Measurements from ENCODE around the gene THSD4.

GRCh38 chr15:71364117-71364584, 248.9 kb downstream of the THSD4 start:
- TF ChIP-seq, protein P1, sequence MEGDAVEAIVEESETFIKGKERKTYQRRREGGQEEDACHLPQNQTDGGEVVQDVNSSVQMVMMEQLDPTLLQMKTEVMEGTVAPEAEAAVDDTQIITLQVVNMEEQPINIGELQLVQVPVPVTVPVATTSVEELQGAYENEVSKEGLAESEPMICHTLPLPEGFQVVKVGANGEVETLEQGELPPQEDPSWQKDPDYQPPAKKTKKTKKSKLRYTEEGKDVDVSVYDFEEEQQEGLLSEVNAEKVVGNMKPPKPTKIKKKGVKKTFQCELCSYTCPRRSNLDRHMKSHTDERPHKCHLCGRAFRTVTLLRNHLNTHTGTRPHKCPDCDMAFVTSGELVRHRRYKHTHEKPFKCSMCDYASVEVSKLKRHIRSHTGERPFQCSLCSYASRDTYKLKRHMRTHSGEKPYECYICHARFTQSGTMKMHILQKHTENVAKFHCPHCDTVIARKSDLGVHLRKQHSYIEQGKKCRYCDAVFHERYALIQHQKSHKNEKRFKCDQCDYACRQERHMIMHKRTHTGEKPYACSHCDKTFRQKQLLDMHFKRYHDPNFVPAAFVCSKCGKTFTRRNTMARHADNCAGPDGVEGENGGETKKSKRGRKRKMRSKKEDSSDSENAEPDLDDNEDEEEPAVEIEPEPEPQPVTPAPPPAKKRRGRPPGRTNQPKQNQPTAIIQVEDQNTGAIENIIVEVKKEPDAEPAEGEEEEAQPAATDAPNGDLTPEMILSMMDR (conservative IDR thresholded peaks at IDR 0.05), result no peak
- no peak for TF ChIP-seq ZFX (IDR thresholded peaks at IDR 0.05)

All from C4-2B (cell line).